ENCODE measurements around the gene LDLRAD2. TPM values are rescaled to one million over a fixed set of nuclear protein-coding genes. Genes with fewer than 3 reads are reported as not detected.

The LDLRAD2 gene
- total RNA-seq, 2 donors from 2014 or later: 0.32 to 1.6 TPM

GRCh38 chr1:21820597-21821232, 8.7 kb downstream of the LDLRAD2 start:
- Histone ChIP-seq H3K4me3 (no peak overlapping the region), H3K27me3 (replicated peaks; ENCODE audit: insufficient read depth) (no peaks in the 10 kb centered on the region), H3K36me3 (peaks cover 0 to 5% of the 10 kb centered on the region in 2 donors), H3K4me1 (replicated peaks) (no peaks in the 10 kb centered on the region), H3K9me3 (no peaks in the 10 kb centered on the region), H3K27ac (no peak overlapping the region)
- TF ChIP-seq POLR2A (IDR thresholded peaks at IDR 0.05) (no peak), CTCF (IDR thresholded peaks at IDR 0.05) (no peak), POLR2AphosphoS5 (IDR thresholded peaks at IDR 0.05) (no peak)
- intact Hi-C loops (cut with DNase I): no loop called here
- WGBS: 92% methylated on average over 9 of the region's 9 CpGs
- no peak for DNase-seq (ENCODE audit: low spot score)

- Histone ChIP-seq H3K27ac (no peak overlapping the region), H3K27me3 (replicated peaks; ENCODE audit: insufficient read depth) (no peaks in the 10 kb centered on the region), H3K36me3 (peaks cover 0 to 5% of the 10 kb centered on the region in 2 donors), H3K4me3 (no peak overlapping the region), H3K9me3 (no peaks in the 10 kb centered on the region), H3K4me1 (replicated peaks) (no peaks in the 10 kb centered on the region)
- no peak for DNase-seq (ENCODE audit: low spot score)
- TF ChIP-seq POLR2A (IDR thresholded peaks at IDR 0.05) (no peak), CTCF (IDR thresholded peaks at IDR 0.05) (no peak)
- intact Hi-C loops (cut with DNase I): no loop called here
- 89% methylated on average over 10 of the region's 11 CpGs for WGBS
Measured at GRCh38 chr1:21821385-21822019, 9.4 kb downstream of the LDLRAD2 start.

- H3K36me3 ChIP-seq: peaks cover under 1 to 5% of the 10 kb centered on the region in 2 donors
Measured at GRCh38 chr1:21822349-21822748, 10.3 kb downstream of the LDLRAD2 start.

GRCh38 chr1:21823206-21823979, 11.3 kb downstream of the LDLRAD2 start:
- TF ChIP-seq POLR2AphosphoS5 (IDR thresholded peaks at IDR 0.05): no peak
- TF ChIP-seq POLR2A (IDR thresholded peaks at IDR 0.05): no peak
- no peak for TF ChIP-seq CTCF (IDR thresholded peaks at IDR 0.05)
- H3K9me3 ChIP-seq: no peaks in the 10 kb centered on the region
- no peak for DNase-seq (ENCODE audit: low spot score)
- no peaks in the 10 kb centered on the region for H3K27me3 ChIP-seq (replicated peaks; ENCODE audit: insufficient read depth)
- intact Hi-C loops (cut with DNase I): no loop called here
- WGBS: 85% methylated on average over 40 of the region's 44 CpGs
- no peak overlapping the region for H3K4me3 ChIP-seq
- H3K36me3 ChIP-seq: peaks cover 5 to 11% of the 10 kb centered on the region in 2 donors
- no peaks in the 10 kb centered on the region for H3K4me1 ChIP-seq (replicated peaks)
- no peak overlapping the region for H3K27ac ChIP-seq

More at GRCh38 chr1:21822349-21822748, 10.3 kb downstream of the LDLRAD2 start:
- Histone ChIP-seq H3K4me3 (no peak overlapping the region), H3K27me3 (replicated peaks; ENCODE audit: insufficient read depth) (no peaks in the 10 kb centered on the region), H3K27ac (no peak overlapping the region), H3K4me1 (replicated peaks) (no peaks in the 10 kb centered on the region), H3K9me3 (no peaks in the 10 kb centered on the region)
- intact Hi-C loops (cut with DNase I): no loop called here
- 32% methylated on average over 4 of the region's 9 CpGs for WGBS
- DNase-seq (ENCODE audit: low spot score): no peak
- TF ChIP-seq CTCF (IDR thresholded peaks at IDR 0.05) (no peak), POLR2AphosphoS5 (IDR thresholded peaks at IDR 0.05) (no peak), POLR2A (IDR thresholded peaks at IDR 0.05) (no peak)
